Psoas muscle (tissue), 8 donors: ENCODE data around the gene GPC6. TPM values are rescaled to one million over a fixed set of nuclear protein-coding genes. Genes with fewer than 3 reads are reported as not detected.

Source experiments
- ATAC-seq, 4 donors: fragments of 200-7000 bp; cut with Tn5 transposase; one replicate each; pipeline ENCODE4 v1.9.1; 2020; ENCODE audit warnings: moderate library complexity in 3 of 4, mild to moderate bottlenecking in 2 of 4
- DNase-seq, 2 donors: peaks; one replicate each; pipeline ENCODE4 v3.0.0-alpha.2; 2020
- H3K27ac ChIP-seq: fragments of 200-600 bp; one replicate; pipeline ENCODE4 v1.8.0; 2022
- H3K27me3 ChIP-seq, 3 donors: fragments of 200-600 bp in 1 of 3; one replicate each; pipeline versions ENCODE4 v1.6.1 to v1.8.0; 2013 to 2022; ENCODE audit warnings: low read length in 2 of 3, mild to moderate bottlenecking in 2 of 3, moderate library complexity in 1 of 3; ENCODE audit not compliant: insufficient read depth in 3 of 3
- H3K36me3 ChIP-seq, 2 donors: fragments of 200-600 bp in 1 of 2; one replicate each; pipeline versions ENCODE4 v1.6.1 to v1.8.0; 2013 to 2022; ENCODE audit warnings: low read depth in 1 of 2, mild to moderate bottlenecking in 1 of 2, moderate library complexity in 1 of 2; ENCODE audit not compliant: insufficient read depth in 1 of 2
- H3K4me1 ChIP-seq: fragments of 200-600 bp; one replicate; pipeline ENCODE4 v1.8.0; 2022
- H3K4me3 ChIP-seq: fragments of 200-600 bp; one replicate; pipeline ENCODE4 v1.8.0; 2022; ENCODE audit warnings: mild to moderate bottlenecking
- H3K9me3 ChIP-seq: fragments of 200-600 bp; one replicate; pipeline ENCODE4 v1.8.0; 2022
- CTCF ChIP-seq: fragments of 200-600 bp; IDR thresholded peaks from one replicate; pipeline ENCODE4 v1.8.0; 2022; ENCODE audit warnings: antibody characterized with exemption
- WGBS, 3 donors: extraction: QIAGEN DNeasy Blood & Tissue Kit; methylation state at CpG; one replicate each; pipeline versions ENCODE4 v1.1.6 to v1.1.7; 2013; 5-methylcytosine and 5-hydroxymethylcytosine counted together
- intact Hi-C, 2 donors: fragments of 100-400 bp; cut with DNase I; formaldehyde crosslinking; loops; one replicate each; pipeline versions ENCODE4 v1.11.0 to v1.14.2; 2022
- polyA plus RNA-seq, 3 donors: library from polyadenylated mRNA; stranded (reverse); fragments of 200-250 nt; gene quantifications; one replicate each; pipeline ENCODE4 v1.2.3, GENCODE V29; 2013
- total RNA-seq, 4 donors: library from RNA; stranded (reverse); fragmentation: NEBNext Ultra II Directional in 2 of 4; extraction: Animal tissue kit (Norgen Biotek cat#: 25700) in 2 of 4; gene quantifications; one replicate each; pipeline versions ENCODE4 v1.2.1 to v1.2.4, GENCODE V29; 2021 to 2023
- donor health status: healthy with polysubstance abuse.
- donor health status: DM: no; HTN: no; CAD: no; lungs with moderate emphysema.
- donor health status: Bipolar disorder and iron deficiency.
- donor health status: healthy.
- donor health status: DM: yes; HTN: yes; CAD: no.
- donor health status: DM: no; HTN: no; CAD: no.
- donor health status: DM: no; HTN: no; CAD: no.
- donor health status: DM: yes; HTN: yes; CAD: no.

Gene GPC6
- total and polyA plus RNA-seq, 7 donors: 0.07 to 3.7 (median 0.57) TPM

- TF ChIP-seq CTCF: no peak
- H3K4me1 ChIP-seq: no peaks in the 10 kb centered on the region
- no peaks in the 10 kb centered on the region for H3K27me3 ChIP-seq
- no peaks in the 10 kb centered on the region for H3K36me3 ChIP-seq
- ATAC-seq: peak in 3 of 4 donors; percentile 13 to 27 (median 26)
- peak in 1 of 2 donors; percentile 19 for DNase-seq
- 67 to 80% (median 70%) methylated on average over 7 of the region's 7 CpGs for WGBS, 3 donors
- H3K27ac ChIP-seq: no peak overlapping the region
- H3K4me3 ChIP-seq: no peak overlapping the region
- intact Hi-C loops: no loop called here
- H3K9me3 ChIP-seq: no peaks in the 10 kb centered on the region
Observed at GRCh38 chr13:93243375-93244063, 16.9 kb downstream of the GPC6 start.

- H3K4me1 ChIP-seq: no peaks in the 10 kb centered on the region
- H3K4me3 ChIP-seq: peak overlapping the region; percentile 39
- WGBS, 3 donors: 17 to 27% (median 24%) methylated on average over 17 of the region's 17 CpGs
- H3K9me3 ChIP-seq: no peaks in the 10 kb centered on the region
- no peak overlapping the region for H3K27ac ChIP-seq
- intact Hi-C loops: no loop called here
- peak in 3 of 4 donors; percentile 31 to 63 (median 35) for ATAC-seq
- H3K36me3 ChIP-seq: no peaks in the 10 kb centered on the region
- no peak for TF ChIP-seq CTCF
- no peak for DNase-seq
- H3K27me3 ChIP-seq: no peaks in the 10 kb centered on the region
Observed at GRCh38 chr13:93244141-93244917, 17.7 kb downstream of the GPC6 start.

DNA sequence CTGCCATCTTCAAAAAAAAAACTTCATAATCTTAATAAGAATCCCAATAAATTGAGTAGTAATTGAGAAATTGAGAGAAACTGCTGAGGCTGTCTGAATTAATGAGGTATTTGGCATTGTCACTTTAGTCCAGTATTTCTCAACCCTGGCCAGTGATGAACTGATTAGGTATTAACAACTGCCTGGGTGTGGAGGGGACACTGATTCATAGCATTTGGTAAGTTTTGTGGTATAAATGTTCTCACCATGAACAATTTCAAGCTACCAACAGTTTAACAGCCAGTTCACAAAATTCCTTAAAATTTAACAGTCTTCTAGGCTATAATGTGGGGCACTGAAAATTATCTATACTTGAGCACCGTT is 18.3 kb downstream of the GPC6 start:
- intact Hi-C loops: no loop called here

GRCh38 chr13:93246069-93246468 is 19.5 kb downstream of the GPC6 start:
- DNase-seq: no peak
- Histone ChIP-seq H3K27me3 (no peaks in the 10 kb centered on the region), H3K4me1 (no peaks in the 10 kb centered on the region), H3K9me3 (no peaks in the 10 kb centered on the region), H3K27ac (no peak overlapping the region), H3K36me3 (no peaks in the 10 kb centered on the region), H3K4me3 (no peak overlapping the region)
- intact Hi-C loops: no loop called here
- ATAC-seq: no peak
- 89 to 94% (median 89%) methylated on average over 1 of the region's 1 CpG for WGBS, 3 donors
- no peak for TF ChIP-seq CTCF

More for the DNA sequence above, 18.3 kb downstream of the GPC6 start:
- Histone ChIP-seq H3K4me3 (peak overlapping the region; percentile 39), H3K9me3 (no peaks in the 10 kb centered on the region), H3K4me1 (no peaks in the 10 kb centered on the region), H3K36me3 (no peaks in the 10 kb centered on the region), H3K27me3 (no peaks in the 10 kb centered on the region), H3K27ac (no peak overlapping the region)
- DNase-seq: no peak
- WGBS, 3 donors: 21 to 36% (median 34%) methylated on average over 1 of the region's 1 CpG
- peak in 1 of 4 donors; percentile 45 for ATAC-seq
- no peak for TF ChIP-seq CTCF
